Suppressor macrophage treated with lipopolysaccharide for 4 hours (primary cell): ENCODE results near the gene DIABLO.
"Not testable (repeated sequence)": the region's sequence is repeated elsewhere in the genome, so short reads cannot be mapped to it uniquely, and the experiment has no call there.

ENCODE experiments used
- DNase-seq: peaks from one replicate; pipeline ENCODE4 v3.0.0-alpha.2; 2020

DIABLO gene

DNA sequence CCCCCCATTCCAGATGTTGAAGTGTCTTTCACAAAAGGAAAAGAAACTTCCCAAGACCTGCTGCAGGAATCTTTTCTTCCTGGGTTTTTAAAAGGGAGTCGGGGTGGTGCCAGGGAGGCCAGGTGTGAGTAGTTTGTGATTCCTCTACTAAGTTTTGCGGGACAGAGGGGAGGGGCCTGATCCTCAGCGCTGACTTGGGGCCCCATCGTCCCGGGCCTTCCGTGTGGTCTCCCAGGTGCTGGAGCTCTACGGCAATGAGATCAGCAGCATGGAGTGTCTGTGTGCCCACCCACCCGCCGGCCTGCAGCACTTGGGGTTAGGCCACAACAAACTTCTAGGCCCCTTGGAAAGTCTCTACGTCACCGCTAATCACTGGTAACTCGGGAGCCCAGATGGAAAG is 38.4 kb downstream of the DIABLO start:
- DNase-seq: no peak

DNA sequence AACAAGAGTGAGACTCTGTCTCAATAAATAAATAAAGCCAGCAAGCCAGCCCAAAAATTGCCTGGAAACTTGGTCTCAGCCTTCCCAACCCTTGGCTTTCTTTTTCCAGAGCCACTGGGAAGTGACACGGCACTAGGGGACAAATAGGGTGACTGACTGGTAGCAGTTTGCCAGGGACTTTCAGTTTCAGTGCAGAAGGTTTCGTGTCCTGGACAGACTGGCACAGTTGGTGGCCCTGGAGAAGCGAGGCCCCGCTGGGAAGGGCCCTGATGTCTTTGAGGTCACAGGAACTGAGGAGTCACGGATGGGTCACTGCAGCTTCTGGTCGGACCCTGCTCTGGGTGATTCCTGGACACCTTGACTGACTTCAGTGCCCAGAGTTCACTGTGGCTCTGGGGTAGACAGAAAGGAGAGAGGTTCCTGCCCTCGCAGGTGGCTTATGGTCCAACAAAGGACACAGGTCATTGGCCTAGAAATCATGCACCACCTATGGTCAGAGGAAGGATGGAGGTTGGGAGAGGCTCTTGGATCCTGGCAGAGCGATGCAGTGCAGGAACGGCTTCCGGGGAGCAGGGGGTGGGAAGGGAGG is 40.3 kb downstream of the DIABLO start:
- DNase-seq: peak; percentile 19

DNA sequence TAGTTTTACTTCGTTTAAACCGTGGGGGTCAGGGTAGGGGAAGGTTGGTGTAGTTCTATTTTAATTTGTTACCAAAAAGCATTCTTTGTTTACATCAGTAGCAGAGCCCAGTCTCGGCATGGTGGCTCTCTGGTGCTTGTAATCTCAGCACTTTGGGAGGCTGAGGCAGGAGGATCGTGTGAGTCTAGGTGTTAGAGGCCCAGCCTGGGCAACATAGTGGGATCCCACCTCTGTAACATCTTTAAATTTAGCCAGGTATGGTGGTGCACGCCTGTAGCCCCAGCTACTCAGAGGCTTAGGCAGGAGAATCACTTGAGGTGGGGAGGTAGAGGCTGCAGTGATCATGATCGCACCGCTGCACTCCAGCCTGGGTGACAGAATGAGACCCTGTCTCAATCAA is 40.8 kb downstream of the DIABLO start:
- DNase-seq: no peak

DNA sequence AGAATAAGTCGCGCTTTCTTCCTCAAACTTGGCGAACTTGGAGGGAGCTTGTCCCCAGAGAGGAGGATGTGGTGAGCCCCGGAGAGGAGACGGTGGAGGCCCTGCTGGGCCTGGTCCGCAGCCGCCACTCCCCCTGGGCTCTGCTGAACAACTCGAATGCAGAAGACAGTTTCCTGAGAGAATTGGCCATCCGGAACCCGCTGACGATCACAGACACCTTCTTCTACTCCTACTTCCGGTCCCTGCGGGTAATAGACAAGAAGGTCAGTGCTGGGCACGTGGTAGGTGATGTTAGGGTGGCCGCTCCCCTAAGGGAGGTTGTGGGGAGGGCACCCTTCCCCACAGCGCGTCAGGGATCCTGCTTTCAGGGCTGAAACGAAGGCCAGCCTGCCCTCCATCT is 41.3 kb downstream of the DIABLO start:
- peak; percentile 16 for DNase-seq

DNA sequence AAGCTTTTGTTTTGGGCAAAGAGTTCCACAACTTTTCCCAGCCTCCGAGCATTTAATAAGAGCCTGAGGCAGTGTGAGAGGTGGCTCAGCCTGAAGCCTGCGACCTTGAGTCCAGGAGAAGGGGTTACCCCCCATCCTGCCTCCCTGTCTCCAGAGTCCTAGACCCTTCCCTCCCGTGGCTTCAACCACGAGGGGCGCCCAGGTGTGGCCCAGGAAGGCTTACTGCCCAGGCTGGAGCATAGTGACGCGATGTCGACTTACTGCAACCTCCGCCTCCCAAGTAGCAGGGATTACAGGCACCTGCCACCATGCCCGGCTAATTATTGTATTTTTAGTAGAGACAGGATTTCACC is 42.3 kb downstream of the DIABLO start:
- no peak for DNase-seq

DNA sequence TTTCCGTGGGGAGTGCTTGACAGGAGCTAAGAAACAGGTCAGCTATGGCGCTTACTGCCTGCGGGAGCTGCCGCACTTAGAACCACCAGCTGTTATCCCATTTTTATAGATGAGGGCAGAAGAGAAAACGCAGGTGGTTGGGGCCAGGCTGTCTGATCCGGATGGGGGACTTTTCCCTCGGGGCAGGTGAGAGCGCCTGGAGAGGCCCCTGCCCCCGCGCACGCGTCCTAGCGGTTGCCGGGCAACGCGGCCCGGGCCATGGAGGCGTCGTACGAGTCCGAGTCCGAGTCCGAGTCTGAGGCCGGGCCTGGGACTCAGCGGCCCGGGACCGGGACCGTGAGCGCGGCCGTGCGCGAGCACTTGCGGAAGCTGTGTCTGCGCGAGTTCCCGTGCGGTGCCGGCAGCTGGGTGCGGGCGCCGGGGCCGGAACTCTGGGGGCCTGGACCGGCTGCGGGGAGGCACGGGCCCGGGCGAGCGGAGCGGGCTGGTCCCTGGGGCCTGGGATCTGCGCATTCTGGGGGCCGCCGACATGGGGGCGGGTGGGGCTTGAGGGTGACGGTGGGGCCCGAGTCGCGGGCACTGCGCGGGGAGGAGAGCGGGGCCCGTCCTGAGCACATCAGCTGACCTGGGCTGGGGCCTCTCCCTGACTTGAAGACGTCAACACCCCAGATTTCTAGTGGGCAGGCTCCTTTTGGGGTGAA is 42.8 kb downstream of the DIABLO start, which contains the start of gene LRRC43:
Gene LRRC43, plus strand, starts transcription at position 237 of the 701 bp plus-strand sequence. Its CDS starts 22 bp downstream, at position 259.
- peak; percentile 48 for DNase-seq

DNA sequence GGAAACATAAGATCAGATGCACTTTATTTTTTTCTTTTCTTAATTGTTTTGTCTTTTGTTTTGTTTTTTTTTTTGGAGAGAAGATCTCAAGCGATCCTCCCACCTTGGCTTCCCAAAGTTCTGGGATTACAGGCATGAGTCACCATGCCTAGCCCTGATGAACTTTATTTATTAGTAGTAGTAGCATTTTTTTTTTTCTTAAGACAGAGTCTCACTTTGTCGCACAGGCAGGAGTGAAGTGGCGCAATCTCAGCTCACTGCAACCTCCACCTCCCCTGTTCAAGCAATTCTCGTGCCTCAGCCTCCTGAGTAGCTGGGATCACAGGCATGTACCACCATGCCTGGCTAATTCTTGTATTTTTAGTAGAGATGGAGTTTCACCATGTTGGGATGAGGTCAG is 49.4 kb downstream of the DIABLO start:
- not testable (repeated sequence) for DNase-seq

DNA sequence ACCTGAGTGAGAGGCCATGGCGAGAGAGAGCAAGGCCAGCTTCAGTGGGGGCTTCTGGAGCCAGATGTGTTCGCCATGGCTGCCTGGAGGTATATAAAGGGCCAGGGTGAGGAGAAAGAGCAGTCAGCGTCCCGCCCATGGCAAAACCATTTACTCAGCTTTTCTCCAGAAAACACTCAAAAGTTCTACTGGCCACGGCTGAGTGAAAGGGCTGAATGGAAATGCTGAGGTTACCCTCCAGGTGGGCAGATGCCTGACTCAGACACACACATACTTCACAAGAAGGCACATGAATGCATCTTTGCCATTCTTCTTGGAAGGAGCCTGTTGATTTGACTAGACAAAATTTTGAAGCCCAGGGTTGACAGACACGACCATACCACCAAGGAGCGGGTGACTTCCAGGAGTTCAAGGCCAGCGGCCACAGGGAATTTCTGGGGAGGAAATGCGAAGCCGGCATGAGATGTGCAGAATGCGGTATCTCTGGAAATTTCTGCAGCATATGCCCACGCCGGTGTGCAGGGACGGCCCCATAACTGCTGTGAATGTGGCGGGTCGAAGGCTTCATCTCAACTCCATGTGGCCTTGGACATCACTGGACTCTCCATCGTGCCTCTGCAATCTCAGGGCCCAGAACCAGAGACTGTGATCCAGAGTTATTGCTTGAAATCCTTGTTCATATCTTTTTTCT is 51.6 kb downstream of the DIABLO start, which contains the start of gene IL31:
Gene IL31, minus strand, starts transcription at position 67 of the 691 bp plus-strand sequence. Its CDS starts 49 bp downstream, at position 18.
- DNase-seq: no peak

DNA sequence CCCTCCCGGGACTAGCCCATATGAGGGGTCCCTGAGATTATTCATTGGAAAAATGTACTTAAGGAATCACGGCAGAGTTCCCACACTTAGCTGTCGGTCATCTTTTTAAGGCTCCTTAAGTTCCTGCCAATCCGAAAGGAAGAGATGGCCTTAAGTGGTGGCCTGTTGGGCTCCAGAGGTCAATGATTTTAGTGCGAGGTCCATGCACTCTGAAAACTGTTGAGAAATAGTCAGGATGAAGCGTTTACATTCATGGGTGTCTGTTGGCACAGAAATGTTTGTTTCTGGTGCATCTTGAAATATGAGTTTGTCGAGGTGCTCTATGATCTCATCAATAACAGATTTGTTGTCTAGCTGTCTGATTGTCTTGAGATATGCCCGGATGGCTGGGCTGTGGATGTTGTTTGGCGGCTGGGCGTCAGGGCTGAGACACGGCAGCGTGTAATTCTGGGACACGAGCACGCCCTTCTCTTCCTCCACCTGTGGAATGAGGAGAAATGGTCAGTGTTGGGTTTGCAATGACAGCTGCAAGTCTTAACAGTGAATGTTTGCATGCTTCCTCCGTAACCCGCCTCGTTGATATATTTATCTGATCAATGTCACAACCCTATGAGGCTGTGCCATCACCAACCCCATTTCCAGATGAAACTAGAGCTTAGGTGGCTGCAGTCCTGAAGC is 53.5 kb downstream of the DIABLO start:
- no peak for DNase-seq

DNA sequence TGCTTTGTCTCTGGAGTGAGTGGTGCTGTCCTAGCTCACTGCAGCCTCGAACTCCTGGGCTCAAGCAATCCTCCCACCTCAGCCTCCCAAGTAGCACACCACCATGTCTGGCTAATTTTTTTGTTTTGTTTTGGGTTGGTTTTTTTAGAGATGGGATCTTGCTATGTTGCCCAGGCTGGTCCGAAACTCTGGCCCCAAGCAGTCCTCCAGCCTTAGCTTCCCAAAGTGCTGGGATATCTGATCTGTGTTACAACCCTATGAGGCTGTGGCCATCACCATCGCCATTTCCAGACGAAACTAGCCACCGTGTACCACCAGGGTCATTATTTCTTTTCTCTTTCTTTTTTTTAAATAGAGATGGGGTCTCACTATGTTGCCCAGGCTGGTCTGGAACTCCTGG is 54.5 kb downstream of the DIABLO start:
- DNase-seq: no peak

DNA sequence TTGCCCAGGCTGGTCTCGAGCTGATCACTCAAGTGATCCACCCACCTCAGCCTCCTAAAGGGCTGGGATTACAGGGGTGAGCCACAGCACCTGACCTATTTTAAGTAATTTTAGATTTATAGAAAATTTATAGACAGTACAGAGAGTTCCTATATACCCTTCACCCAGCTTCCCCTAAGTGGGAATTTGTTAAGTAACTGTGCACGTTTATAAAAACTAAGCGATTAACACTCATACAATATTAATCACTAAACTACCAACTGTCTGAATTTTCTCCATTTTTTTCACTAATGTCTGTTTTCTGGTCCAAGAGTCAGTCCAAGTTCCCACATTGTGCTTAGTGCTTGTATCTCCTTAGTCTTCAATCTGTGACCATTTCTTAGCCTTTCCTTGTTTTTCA is 57.4 kb downstream of the DIABLO start:
- no peak for DNase-seq

DNA sequence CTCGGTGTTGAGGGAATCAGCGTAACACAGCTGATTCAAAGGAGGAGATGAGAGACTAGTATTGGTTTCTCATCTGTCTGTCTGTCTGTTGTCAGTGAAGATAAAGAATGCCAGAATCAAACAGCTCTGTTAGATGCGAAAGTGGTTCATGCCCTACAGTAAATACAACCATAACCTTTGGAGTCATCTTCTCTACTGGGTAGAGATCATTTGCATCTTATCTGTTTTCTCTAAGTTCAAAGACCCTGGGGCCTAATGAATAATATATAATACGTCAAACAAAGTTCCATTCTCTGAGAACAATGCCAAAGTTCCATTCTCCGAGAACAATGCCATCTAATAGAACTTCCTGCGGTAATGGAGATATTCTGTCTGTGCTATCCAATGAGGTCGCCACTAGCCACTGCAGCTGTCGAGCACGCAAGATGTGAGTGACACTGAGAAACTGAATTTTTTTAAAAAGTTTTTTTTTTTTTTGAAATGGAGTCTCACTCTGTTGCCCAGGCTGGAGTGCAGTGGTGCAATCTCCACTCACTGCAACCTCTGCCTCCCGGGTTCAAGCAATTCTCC is 58.4 kb downstream of the DIABLO start:
- no peak for DNase-seq

DNA sequence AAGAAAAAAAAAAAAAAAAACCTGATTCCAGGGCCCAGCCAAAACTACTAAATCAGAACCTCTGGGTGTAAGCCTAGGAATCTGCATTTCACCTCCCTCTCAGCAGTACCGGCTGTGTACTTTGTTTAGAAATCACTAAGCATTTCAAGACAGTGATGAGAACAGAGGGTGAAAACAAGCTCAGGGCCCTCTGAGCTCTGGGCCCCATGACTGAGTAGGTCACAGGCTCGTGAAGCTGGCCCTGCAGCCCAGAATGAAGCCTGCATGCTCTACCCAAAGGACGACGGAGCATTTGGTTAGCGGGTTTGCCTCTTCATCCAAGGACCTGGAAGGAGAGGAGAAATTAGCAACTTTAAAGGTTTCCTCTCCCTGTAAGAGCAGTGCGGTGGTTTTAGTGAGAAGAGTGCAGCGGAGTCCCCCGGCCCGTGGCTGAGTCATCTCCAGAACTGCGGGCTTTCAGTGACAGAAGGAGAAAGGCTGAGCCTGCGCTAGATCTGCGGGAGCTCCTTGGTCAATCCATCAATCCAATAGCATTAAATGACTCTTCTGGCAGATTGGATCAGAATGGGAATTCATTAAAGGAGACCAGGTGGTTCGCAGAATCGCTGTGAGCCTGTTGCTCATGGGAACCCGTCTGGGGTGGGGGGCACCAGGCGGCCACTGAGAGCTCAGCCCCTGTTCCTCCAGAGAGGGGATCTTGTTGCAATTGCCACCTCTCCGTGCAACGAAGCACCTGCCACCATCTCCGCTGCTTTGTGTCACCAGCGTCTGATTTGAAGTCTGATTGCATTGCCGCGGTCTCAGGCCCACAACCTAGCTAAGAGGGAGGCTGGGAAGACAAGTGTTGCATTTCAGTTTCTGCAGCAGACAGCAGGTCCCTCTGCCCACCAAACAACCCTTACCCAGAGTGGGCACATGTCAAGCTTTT is 59.2 kb downstream of the DIABLO start:
- DNase-seq: no peak

DNA sequence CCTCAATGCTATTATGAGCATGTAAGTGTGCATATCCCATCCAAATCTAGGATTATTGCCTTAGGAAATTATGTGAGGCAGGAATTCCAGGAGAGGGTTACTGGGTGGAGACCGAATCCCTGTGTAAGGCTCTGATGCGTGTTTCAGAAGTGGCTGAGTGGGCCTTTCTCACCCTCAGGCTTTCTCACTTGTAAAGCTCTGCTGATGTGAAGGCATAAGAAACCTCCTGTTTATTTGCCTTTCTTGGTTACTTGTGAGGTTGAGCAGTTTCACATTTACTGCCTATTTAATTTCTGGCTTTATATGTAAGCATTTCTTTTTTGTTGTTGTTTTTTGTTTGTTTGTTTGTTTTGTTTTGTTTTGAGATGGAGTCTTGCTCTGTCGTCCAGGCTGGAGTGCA is 62.9 kb downstream of the DIABLO start:
- no peak for DNase-seq

DNA sequence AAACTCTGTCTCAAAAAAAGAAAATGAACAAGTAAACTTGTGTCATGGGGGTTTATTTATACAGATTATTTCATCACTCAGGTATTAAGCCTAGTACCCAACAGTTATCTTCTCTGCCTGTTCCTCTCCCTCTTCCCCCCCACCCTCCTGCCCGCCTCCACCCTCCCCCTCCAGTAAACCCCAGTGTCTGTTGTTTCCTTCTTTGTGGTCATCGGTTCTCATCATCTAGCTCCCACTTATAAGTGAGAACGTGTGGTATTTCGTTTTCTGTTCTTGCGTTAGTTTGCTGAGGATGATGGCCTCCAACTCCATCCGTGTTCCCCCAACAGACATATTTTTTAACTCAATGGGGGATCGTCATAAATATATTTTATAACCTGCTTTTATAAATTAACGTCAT is 64.2 kb downstream of the DIABLO start:
- no peak for DNase-seq

DNA sequence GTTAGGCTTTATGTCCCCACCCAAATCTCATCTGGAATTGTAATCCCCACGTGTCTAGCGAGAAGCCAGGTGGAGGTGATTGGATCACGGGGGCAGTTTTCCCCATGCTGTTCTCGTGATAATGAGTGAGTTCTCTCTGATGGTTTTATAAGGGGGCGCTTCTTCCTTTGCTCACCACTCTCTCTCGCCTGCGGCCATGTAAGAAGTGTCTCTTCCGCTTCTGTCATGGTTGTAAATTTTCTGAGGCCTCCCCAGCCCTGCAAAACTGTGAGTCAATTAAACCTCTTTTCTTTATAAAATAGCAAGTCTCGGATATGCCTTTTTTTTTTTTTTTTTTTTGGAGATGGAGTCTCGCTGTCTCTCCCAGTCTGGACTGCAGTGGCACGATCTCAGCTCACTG is 65.1 kb downstream of the DIABLO start:
- DNase-seq: no peak

DNA sequence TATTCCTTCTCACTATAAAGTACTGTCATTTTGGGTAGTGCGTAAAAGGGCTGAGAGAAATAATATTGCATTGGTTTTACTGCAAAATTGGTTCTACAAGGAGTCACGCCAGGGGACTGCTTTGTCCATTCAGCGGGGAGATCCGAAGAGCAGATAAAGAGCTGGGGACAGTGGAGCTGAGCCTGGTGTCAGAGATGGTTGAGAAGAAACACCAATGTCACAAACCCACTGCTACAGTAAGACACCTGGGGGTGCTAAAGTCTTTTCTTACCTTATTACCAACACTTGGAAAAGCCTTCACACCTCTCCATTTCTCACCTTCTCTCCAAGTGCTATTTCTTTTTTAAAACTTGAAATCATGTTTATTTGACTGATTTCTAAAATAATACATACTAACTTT is 66.0 kb downstream of the DIABLO start:
- DNase-seq: no peak

DNA sequence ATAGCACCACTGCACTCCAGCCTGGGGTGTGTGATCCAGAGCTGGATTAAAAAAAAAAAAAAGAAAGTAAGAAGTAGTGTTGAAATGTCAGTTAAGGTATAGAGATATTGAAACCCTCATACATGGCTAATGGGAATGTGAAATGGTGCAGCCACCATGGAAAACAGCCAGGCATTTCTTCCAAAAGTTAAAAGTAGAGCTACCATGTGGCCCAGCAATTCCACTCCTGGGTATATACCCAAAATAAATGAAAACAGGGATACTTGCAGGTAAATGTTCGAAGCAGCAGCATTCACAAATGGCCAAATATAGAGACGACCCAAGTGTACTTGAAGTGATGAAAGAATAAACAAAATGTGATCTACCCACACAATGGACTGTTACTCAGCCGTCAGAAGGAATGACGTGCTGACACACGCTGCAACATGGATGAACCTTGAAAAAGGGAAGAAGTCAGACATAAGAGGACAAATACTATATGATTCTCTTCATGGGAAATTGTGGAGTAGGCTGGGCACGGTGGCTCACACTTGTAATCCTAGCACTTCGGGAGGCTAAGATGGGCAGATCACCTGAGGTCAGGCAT is 67.1 kb downstream of the DIABLO start:
- DNase-seq: no peak
